ENCODE data around the gene PROX1.
A peak's percentile ranks its signal among the peaks of the same experiment; 100 is the strongest.

The PROX1 gene

GRCh38 chr1:214022810-214023425, 35.1 kb downstream of the PROX1 start:
- DNase-seq (ENCODE audit: low spot score), result no peak

DNA sequence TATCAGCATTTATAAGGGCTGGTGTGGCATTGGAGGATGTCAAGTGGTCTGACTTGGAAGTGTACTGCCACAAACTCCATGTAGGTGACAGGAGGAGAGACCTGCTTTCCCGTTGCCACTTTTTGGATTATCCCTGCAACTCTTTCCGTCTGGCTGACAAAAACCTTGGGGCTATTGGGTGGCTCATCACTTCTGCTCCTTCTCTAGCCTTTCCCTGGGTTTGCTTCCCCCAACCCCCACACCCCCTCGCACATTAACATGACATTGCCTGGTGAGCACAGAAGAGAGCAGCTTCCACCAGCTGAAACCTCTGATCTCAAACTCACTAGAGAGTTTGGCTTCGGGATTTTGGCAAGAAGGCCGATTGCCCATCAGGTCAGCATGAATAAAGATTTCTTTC, 39.2 kb downstream of the PROX1 start:
- no peak for DNase-seq (ENCODE audit: low spot score)

- no peak for DNase-seq (ENCODE audit: low spot score)
Observed at GRCh38 chr1:214027498-214027897, 39.7 kb downstream of the PROX1 start.

DNA sequence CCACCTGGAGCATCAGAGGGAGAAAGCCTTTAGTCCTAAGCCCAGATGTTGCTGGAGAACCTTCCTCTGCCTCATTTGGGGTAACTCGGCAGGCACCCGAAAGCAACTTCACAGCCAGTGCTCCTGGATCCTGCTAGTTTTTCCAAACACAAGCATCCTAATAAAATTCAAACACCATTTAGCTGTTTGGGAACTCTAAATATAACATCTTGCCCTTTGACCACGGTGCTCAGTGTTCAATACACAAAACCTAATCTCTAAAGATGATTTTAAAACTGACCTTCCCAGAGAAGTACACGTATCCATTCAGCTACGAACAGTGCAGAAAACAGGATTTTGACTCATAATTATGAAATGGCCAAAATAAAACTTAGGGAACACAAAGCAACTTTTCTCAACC, 40.3 kb downstream of the PROX1 start:
- DNase-seq (ENCODE audit: low spot score), result no peak

DNA sequence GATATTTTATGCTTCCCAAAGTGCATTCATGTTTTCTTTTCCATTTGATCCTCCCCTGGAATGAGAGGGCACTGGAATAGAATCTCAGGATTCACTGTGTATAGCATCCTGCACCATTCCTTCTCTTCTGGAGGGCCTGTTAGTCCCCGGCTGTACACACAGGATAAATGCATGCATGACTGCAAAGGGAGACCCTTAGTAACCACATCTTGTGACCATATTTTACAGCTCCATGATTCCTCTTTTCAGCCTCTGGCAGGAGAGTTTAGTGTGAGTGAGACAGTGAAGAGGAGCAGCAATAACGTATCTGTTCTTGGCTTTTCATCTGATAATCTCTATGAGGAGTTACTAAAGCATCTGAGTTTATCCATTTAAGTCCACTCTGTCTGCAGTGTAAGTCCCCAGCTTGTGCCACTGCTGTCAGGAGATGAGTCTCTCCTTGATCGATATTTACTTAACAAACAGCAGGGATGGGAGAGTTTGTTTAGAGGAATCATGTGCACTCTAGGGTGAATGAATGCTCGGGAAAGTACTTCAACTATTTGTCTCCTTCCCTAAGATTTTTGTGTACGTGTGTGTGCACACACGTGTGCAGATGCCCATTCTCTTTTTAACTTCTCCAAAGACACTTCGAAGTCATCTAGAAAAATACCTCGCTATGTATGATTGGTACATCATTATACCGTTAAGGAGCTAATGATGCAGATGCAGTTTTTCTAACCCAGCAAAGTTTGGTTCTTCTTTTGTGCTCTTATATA, 41.1 kb downstream of the PROX1 start:
- DNase-seq (ENCODE audit: low spot score), result no peak

GRCh38 chr1:214029796-214030195, 42.0 kb downstream of the PROX1 start:
- no peak for DNase-seq (ENCODE audit: low spot score)

- peak; percentile 73 for DNase-seq (ENCODE audit: low spot score)
Observed at GRCh38 chr1:214031267-214031650, 43.5 kb downstream of the PROX1 start.

GRCh38 chr1:214037468-214037867, 49.7 kb downstream of the PROX1 start:
- DNase-seq (ENCODE audit: low spot score), result no peak

DNA sequence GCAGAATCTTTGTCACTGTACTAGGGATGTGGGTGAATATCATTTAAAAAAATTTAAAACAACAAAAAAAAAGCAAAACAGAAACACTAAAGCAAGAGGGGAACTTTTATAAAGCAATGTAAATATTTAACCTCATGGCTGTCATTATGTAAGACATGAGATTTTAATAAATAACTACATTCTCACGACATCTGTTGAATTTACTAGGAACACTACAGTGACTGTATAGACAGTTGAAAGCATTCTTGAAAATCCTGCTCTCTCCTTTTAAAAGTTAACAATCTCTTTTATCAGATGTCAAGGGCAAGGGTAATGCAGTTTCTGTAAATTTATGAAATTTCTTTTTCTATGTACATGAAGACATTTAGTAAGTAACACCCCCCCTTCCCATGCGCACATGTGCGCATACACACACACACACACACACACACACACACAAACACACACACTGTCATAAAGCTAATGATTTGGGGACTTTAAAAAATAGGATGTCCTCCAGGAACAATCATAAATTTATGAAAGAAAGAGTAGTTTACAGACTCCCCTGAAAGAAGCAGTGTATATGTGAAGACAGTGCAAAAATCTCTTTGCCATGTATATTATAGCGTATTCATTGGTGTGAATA, 51.7 kb downstream of the PROX1 start:
- DNase-seq (ENCODE audit: low spot score), result no peak

- DNase-seq (ENCODE audit: low spot score), result no peak
Observed at GRCh38 chr1:214043167-214043566, 55.4 kb downstream of the PROX1 start.

- DNase-seq (ENCODE audit: low spot score), result no peak
Observed at GRCh38 chr1:214044438-214045214, 56.9 kb downstream of the PROX1 start.

DNA sequence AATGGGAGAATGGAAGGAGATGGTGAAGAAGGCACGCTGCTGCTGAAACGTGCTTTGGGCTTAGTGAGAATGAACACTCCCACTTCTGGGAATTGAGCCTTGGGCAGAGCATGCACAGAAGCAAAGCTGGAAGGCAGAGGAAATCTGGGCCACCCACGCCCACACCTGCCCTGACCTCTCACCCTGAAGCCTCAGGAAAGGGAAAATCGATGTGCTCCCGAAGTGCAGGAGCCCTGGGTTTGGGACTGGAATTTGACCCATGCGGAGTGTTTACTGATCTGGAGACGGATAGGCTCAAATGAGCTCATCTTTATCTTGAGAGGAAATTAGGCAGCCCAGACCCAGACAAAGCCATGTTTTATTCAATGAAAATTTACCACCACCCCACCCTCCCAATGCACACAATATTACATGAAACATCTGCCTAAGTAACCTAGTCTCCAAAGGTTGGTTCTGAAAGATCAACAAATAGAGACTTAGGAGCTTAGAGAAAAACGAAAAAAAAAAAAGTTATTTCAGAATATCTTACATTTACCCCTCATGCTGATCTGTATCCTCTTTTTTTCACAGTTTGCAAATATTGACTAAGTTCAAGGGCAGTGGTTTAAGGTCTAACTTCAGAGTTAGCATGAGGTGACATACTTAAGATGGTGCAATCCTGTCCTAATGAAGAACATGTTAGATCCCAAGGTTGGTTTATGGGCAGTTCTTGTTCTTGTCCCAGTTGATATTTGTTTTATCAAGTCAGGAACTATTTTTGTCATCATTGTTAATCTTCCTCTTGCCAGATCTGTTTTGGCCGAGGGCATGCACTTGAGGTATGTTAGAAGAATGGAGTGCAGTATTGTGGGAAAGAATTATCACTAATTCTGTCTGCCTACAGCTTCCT, 63.0 kb downstream of the PROX1 start:
- DNase-seq (ENCODE audit: low spot score), result no peak

DNA sequence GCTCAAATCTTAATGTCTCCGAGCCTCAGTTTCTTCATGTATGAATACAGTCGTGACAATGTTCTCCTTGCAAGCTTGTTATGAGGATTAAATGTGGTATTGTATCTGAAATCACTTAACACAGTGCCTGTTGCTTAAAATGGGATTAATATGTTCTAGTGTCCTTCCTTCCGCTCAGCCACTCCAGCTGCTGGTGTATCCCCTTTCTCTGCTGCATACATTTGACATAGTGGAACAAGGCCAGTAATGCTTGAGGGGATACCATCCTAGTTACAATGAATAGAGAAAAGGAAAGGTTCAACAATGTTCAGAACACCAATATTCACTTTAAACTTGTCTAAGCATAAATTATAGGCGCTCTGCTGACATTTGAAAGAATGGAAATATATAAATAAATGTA, 64.0 kb downstream of the PROX1 start:
- no peak for DNase-seq (ENCODE audit: low spot score)

DNA sequence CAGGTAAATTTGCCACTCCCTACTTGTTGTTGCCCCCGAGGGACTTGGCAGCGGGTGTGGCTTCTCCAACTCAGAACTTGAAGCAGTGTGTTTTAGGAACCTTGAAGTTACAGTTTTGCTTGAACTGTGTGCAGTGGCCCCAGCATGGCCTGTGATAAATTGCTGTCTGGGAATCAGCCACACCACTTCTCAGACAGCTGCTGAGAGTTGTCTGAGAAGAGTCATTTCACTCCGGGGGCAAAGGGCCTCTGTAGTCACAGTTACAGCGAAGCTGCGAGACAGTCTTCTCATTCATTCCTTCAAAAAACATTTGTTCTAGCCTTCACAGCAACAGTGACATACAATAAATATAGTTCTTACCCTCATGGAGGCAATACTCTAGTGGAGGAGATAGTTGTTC, 70.3 kb downstream of the PROX1 start:
- DNase-seq (ENCODE audit: low spot score), result no peak

- no peak for DNase-seq (ENCODE audit: low spot score)
Observed at GRCh38 chr1:214066190-214066589, 78.4 kb downstream of the PROX1 start.

DNA sequence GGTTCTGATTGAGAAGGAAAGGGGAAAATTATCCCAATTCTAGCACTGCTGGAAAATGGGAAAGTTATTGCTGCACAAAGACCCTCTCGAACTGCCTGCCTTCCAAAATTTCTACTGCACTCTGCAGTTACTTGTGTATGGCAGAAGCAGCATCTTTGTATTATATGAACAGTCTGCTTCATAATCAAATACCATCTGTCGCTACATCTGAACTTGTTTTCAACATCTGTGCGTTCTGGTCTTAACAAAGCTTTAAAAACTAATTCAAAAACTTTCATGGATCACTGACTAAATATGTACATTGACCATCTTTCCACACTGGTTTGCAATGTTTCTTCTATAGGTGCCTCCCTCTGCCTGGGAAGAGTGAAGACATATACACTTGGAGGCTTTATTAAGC, 79.2 kb downstream of the PROX1 start:
- no peak for DNase-seq (ENCODE audit: low spot score)

GRCh38 chr1:214067397-214067796, 79.6 kb downstream of the PROX1 start:
- DNase-seq (ENCODE audit: low spot score), result no peak

DNA sequence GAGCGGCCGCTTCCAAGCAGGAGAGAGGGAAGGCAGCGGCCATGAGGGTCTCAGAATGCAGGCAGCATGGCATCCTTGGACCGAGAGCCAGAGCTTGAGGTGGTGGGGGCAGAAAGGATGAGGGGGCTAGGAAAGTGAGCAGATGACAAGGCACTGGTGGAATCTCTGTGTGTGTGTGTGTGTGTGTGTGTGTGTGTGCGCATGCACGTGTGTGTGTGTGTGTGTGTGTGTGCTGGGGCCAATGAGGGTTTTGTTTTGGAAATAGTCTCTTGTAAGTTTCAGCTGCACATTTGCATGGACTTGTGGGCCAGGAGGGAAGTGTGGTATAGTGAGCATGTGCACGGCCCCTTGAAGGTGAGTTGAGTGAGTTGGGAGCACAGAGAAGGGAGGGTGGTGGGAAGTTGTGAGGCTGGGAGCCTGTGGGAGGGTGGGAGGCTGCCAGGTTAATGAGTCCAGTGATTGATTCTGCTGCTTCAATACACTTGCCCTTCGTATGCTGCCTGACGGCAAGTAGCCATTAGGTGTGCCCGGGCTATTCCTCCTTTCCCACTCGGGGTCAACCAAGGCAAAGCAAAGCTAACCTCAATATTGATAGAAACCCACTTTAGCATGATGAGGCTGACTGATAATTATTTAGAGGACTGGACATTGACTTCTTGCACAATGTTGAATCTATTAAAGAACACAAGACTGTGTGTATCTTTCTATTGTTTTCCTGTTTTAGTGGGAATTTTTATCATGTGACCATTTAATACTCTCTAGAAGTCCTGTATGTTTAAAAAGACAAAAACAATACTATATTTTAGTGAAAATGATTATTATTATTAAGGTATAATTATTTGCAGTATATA, 80.3 kb downstream of the PROX1 start:
- DNase-seq (ENCODE audit: low spot score), result no peak

GRCh38 chr1:214068979-214069378, 81.2 kb downstream of the PROX1 start:
- DNase-seq (ENCODE audit: low spot score), result no peak

GRCh38 chr1:214071469-214071868, 83.7 kb downstream of the PROX1 start:
- no peak for DNase-seq (ENCODE audit: low spot score)

Data from ecto neural progenitor cell (in vitro differentiated cells).